HL-60/S4 treated with phorbol 12-myristate 13-acetate at 8.2 ng/mL for 4 days and 3 days (cell line): ENCODE measurements around the gene PSAP.
"Not testable (repeated sequence)": the region's sequence is repeated elsewhere in the genome, so short reads cannot be mapped to it uniquely, and the experiment has no call there.

Source experiments
- in situ Hi-C: fragments of 300-500 bp; cut with MboI; formaldehyde crosslinking; loops from 2 replicates; pipeline ENCODE4 v1.15.0; 2022; ENCODE audit warnings: low sequenced_read_pairs

PSAP gene

DNA sequence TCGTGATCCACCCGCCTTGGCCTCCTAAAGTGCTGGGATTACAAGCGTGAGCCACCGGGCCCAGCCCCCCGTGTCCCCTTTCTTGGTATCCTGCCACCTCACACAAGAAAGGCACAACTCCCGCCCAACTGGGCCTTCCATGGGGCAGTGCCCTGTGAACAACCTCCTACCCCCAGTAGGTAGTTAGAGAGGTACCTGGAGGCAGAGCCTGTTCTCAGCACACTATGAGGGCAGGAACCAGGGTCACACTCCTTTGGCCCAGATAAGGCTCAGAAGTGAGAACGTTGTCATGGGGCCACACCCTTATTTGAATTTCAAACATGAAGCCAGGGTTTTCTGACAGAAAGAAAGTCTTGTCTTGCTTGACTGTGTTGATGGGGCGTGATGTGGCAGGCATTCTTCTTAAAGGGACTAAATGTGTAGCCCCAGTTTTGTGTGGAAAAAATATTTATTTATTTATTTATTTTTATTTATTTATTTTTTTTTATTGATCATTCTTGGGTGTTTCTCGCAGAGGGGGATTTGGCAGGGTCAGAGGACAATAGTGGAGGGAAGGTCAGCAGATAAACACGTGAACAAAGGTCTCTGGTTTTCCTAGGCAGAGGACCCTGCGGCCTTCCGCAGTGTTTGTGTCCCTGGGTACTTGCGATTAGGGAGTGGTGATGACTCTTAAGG is 23.8 kb upstream of the PSAP start:
- in situ Hi-C loops = not testable (repeated sequence)

- in situ Hi-C loops = no loop called here
These were observed 22.6 kb upstream of the PSAP start for GRCh38 chr10:71873582-71874211.

DNA sequence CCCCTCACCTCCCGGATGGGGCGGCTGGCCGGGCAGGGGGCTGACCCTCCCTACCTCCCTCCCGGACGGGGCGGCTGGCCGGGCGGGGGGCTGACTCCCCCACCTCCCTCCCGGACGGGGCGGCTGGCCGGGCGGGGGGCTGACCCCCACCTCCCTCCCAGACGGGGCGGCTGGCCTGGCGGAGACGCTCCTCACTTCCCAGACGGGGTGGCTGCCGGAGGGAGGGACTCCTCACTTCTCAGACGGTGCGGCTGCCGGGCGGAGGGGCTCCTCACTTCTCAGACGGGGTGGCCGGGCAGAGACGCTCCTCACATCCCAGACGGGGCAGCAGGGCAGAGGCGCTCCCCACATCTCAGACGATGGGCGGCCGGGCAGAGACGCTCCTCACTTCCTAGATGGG is 18.6 kb upstream of the PSAP start:
- in situ Hi-C loops = not testable (repeated sequence)

DNA sequence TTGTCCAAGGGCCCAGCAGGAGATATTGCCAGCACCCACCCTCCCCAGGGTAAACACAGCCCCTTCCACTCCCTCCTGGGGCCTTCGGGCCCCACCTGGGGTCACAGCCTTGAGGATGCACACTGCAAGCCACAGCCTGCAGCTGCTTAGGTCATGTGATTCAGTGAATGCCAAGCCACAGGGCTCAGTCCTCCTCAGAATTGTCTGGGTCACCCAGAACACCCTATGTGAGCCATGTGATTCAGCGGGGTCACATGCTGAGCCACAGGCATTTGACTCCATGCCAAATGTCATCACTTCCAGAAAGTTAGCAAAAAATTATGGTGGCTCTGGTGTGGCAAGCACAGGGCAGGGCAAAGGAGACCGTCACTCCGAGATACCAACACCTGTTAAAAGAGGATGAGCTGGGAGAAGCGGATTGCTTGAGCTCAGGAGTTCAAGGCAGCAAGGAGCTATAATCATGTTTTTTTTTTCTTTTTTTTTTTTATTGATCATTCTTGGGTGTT is 17.2 kb upstream of the PSAP start:
- in situ Hi-C loops = no loop called here

GRCh38 chr10:71865561-71866041 is 14.6 kb upstream of the PSAP start:
- in situ Hi-C loops = no loop called here

GRCh38 chr10:71864911-71865361 is 13.9 kb upstream of the PSAP start:
- in situ Hi-C loops = no loop called here

DNA sequence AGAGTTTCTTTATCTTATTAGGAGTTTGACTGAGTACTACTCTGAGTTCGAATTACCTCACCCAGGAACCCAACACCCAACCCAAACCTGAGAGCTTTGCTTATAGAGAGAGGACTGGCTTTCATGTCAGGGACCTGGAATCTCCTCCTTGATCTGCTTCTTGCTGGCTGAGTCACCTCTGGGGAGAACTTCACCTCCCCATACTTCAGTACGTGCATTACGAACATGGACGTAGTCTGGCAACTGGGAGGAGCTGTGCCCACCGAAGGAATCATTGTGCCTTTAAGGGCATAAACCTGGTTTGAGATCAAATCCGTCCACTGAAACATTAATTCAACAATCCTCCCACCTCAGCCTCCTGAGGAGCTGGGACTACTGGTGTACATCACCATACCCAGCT is 12.2 kb upstream of the PSAP start:
- in situ Hi-C loops = no loop called here

DNA sequence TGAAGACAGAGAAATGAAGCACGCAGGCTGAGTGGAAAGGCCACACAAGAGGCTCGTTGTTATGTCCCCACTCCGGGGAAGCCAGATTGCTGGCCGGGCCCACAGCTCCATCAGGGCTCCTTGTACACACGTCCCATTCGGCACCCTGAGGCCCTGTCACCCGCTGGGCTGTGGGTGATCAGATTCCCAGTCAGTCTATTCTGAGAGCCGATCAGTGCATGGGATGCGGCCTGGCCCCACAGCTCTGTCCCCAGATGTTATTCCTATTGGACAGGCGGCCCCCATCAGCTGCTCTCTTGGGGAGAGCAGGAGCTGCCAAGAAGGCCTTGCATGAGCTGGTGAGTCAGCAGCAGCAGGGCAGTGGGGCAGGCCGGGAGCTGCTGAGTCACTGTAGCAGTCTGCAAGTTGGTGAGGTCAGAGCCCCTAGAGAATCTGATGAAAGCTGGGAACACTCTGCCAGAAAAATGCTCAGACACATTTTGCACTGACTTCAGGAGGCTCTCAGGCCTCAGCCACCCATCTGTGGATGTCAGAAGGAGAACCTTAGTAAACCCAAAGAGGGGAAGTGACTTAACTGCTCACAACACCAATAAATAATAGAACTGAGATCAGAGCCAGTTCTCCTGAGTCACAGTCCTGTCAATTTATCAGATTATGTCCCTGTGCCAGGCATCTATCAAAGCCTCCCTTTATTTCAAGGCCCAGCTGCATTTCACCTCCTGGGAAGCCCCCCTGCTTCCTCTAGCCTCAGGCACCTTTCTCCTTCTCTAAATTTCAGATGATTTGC is 9.4 kb upstream of the PSAP start:
- in situ Hi-C loops = no loop called here

DNA sequence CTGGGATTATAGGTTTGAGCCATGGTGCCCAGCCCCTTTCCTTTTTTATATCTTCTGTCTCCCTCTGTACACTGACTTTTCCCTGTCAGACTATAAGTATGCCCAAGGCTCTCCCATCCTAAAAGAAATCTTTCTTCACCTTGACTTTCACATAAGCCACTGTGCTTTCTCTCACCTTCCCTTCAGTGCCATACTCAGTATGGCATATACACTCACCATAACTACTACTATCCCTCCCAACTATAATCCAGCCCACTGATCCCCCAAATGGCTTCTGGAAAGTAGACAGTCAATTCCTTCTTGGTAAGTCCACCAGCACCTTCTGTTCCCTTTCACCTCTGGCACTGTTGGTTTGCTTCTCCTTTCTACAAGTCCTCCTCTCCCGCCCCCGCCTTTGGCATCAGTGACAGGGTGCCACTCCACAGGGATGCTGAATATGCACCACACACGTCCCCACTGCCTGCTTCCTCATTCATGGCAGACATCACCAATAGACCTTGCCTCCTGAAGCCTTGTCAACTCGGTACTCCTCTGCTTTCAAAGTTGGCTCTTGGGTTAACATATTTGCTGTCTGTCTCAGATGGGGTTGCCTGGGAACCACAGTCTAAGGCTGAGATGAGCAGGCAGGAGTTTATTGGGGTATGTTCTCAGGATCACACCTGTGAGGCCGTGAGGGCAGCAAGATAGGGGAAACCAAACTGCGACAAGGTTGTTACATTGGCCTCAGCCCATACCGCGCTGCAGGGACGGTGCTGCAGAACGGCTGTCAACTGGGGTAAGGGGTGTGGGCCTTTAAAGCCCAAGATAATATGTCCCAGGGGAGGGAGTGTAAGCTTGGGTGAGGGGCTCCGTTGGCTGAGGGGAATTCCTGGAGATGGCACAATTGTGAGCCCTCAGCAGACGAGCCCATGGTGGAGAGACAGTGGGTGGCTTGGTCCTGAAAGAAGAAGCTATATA is 7.2 kb upstream of the PSAP start:
- in situ Hi-C loops = no loop called here

DNA sequence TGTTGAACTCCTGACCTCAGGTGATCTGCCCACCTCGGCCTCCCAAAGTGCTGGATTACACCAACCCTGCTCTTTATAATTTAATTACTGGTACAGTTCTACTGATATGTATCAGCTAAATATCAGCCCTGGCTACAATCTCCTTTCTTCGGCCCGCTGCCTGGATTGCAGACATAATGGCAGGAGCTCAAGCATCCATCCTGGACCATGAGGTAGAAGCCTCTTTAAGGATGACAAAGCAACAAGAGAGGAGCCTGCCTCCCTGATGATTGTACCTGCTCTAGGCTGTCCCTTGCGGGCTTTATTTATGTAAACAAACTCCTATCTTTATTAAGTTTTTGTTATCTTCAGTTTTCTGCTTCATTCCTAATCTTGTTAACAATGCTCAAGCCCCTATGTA is 5.6 kb upstream of the PSAP start:
- in situ Hi-C loops = no loop called here

GRCh38 chr10:71854031-71854430 is 3.0 kb upstream of the PSAP start:
- in situ Hi-C loops = no loop called here

DNA sequence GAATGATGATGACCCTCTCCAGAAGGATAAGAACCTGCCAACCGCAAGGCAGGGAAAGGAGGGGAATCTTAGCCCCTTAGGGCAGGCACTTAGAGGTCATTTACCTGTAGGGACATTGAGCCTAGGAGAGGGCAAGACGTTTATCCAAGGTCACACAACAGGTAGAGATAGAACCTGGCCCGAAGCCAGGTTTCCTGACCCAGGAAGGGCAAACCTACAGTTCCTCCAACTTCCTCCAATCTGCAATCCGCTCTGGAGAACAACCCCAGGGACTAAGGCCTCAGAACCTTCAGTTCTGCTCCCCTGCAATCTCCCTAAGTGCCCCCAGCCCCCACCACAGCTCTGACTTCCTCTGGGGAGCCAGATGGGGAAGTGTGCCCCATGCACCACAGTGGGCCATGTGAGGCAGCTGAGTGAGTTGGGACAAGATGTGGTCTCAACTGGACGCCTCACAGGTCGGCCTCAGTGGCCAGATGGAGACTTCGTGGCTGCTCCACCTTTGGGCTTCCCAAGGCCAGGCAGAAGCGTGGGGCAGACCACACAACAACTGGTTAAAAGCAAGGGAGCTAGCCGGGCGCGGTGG is 1.4 kb upstream of the PSAP start:
- in situ Hi-C loops = no loop called here

DNA sequence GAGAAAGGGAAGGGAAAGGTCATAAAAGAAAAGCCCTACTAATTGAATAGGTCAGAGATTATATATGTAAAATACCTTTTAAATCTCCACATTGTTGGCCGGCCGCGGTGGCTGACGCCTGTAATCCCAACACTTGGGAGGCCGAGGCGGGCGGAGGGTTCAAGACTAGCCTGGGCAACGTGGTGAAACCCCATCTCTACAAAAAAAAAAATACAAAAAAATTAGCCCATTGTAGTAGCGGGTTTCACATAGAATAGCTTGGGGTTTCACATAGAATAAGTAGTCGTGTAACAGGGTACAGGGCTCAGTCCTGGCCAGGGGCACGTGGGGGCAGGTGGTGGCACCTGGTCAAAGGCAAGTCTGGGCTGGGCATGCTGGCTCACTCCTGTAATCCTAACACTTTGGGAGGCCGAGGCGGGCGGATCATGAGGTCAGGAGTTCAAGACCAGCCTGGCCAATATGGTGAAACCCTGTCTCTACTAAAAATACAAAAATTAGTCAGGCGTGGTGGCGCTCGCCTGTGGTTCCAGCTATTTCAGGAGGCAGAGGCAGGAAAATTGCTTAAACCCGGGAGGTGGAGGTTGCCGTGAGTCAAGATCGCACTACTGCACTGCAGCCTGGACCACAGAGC is 529 bp upstream of the PSAP start:
- in situ Hi-C loops = not testable (repeated sequence)

GRCh38 chr10:71850021-71850742 is 869 bp downstream of the PSAP start:
- in situ Hi-C loops = no loop called here

- in situ Hi-C loops = no loop called here
These were observed 1.6 kb downstream of the PSAP start for GRCh38 chr10:71849461-71849908.

DNA sequence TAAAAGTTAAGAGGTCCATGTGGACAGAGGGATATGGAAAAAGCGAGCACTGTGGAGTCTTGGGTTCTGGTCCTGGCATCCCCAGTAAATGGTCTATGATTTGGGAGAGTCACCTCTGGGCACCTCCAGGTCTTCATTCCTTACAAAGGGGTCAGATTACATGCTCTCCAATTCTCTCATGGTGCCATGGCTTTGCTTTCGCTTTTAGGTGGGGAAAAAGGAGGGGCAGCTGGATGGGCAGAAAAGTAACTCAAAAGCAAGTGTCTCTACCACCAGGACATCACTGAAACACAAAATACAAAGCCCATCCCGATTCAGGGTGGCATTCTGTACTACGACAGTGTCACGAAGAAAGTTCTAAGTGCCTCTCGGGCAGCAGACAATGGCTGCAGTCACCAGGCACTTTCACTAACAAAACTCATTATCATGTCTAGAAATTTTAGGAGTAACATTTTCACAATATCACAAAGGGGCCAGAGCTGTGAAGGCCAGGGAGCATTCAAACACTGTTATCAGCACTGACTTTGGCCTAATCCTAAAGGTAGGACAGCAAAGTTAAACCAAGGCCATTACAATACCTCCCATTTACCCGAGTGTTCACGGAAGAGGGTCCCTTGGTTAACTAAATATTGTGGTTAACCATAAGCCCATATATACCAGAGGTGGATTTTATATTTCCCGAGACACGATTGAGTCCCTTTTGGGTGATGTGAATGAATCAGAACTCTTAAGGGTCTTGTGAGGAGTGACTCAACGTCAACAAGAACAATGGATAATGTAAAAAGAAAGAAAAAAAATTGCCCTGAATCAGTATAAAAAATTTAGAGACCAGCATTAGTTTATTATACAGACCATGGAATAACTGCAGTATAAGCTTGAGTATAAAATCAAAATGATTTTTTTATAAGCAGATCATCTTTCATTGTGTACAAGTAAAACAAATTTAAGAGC is 2.5 kb downstream of the PSAP start:
- in situ Hi-C loops = no loop called here

GRCh38 chr10:71847418-71847817 is 3.6 kb downstream of the PSAP start:
- in situ Hi-C loops = no loop called here

DNA sequence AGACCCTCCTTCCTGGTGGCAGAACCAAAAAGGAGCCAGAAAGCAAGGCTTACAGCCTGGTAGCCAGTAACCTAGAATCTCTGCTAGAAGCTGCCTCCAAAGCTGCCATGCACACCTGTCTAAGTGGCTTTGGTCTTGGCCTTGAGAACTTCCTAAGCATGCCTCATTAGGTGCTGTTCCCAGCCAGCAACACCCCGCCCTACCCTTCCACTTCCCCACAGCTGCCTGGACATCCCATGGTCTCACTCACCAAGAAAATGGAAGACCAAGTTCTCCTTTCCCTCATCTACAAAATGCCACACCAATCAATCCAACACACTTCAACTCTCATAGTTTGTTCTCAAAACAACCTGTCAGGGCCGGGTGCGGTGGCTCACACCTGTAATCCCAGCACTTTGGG is 4.2 kb downstream of the PSAP start:
- in situ Hi-C loops = no loop called here
